ENCODE measurements around the gene MGP. TPM values are rescaled to one million over a fixed set of nuclear protein-coding genes. Genes with fewer than 3 reads are reported as not detected.

The MGP gene
- polyA plus RNA-seq, 1 donor from 2014 or later, result 0.90 TPM

- TF ChIP-seq REST (IDR thresholded peaks at IDR 0.05; ENCODE audit: borderline replicate concordance), result no peak
Measured at GRCh38 chr12:14923944-14924343, 38.3 kb upstream of the MGP start (continued).

GRCh38 chr12:14921218-14921617 is 35.6 kb upstream of the MGP start:
- no peak overlapping the region for H2AFZ ChIP-seq (ENCODE audit: low read depth, low read length)
- H3K9me3 ChIP-seq (ENCODE audit: low read length), result no peaks in the 10 kb centered on the region
- no peaks in the 10 kb centered on the region for H3K9me2 ChIP-seq (ENCODE audit: insufficient read depth, low read length)
- H3K9ac ChIP-seq (ENCODE audit: low read length), result no peak overlapping the region
- no peaks in the 10 kb centered on the region for H3K27me3 ChIP-seq (ENCODE audit: insufficient read depth, low read depth, low read length)
- H3K4me3 ChIP-seq (ENCODE audit: low read length), result no peak overlapping the region
- TF ChIP-seq CTCF (IDR thresholded peaks at IDR 0.05; ENCODE audit: poor library complexity, severe bottlenecking) (no peak), SMC3 (conservative IDR thresholded peaks at IDR 0.05; ENCODE audit: poor library complexity) (no peak), MXI1 (conservative IDR thresholded peaks at IDR 0.05; ENCODE audit: poor library complexity, severe bottlenecking) (no peak), TAF1 (IDR thresholded peaks at IDR 0.05; ENCODE audit: low read depth) (no peak), RAD21 (conservative IDR thresholded peaks at IDR 0.05) (no peak), POLR2AphosphoS5 (IDR thresholded peaks at IDR 0.05) (no peak)
- no peaks in the 10 kb centered on the region for H3F3A ChIP-seq (ENCODE audit: insufficient read depth, low read length, poor library complexity, severe bottlenecking)
- H3K79me2 ChIP-seq (replicated peaks; ENCODE audit: insufficient read depth, low read length), result no peaks in the 10 kb centered on the region
- H4K20me1 ChIP-seq (ENCODE audit: insufficient read depth), result no peaks in the 10 kb centered on the region
- no peak overlapping the region for H3K4me2 ChIP-seq (ENCODE audit: low read length)
- no peaks in the 10 kb centered on the region for H3K36me3 ChIP-seq (ENCODE audit: insufficient read depth, low read length)
- H3K27ac ChIP-seq (ENCODE audit: low read length), result no peak overlapping the region

GRCh38 chr12:14920475-14921126 is 34.9 kb upstream of the MGP start:
- Histone ChIP-seq H4K20me1 (ENCODE audit: insufficient read depth) (no peaks in the 10 kb centered on the region), H3K27me3 (ENCODE audit: insufficient read depth, low read depth, low read length) (no peaks in the 10 kb centered on the region), H3K36me3 (ENCODE audit: insufficient read depth, low read length) (no peaks in the 10 kb centered on the region), H3K4me2 (ENCODE audit: low read length) (no peak overlapping the region), H3K4me3 (ENCODE audit: low read length) (no peak overlapping the region), H3K27ac (ENCODE audit: low read length) (no peak overlapping the region), H3K9me3 (ENCODE audit: low read length) (no peaks in the 10 kb centered on the region), H3F3A (ENCODE audit: insufficient read depth, low read length, poor library complexity, severe bottlenecking) (no peaks in the 10 kb centered on the region), H2AFZ (ENCODE audit: low read depth, low read length) (no peak overlapping the region), H3K79me2 (replicated peaks; ENCODE audit: insufficient read depth, low read length) (no peaks in the 10 kb centered on the region), H3K9me2 (ENCODE audit: insufficient read depth, low read length) (no peaks in the 10 kb centered on the region), H3K9ac (ENCODE audit: low read length) (no peak overlapping the region)
- TF ChIP-seq RAD21 (conservative IDR thresholded peaks at IDR 0.05) (no peak), REST (IDR thresholded peaks at IDR 0.05; ENCODE audit: borderline replicate concordance) (no peak)
